GM18858 (cell line): ENCODE results near the gene ARAP1.

Experiments used
- ATAC-seq: cut with Tn5 transposase; IDR thresholded peaks from one replicate; pipeline ENCODE4 v1.9.1; 2021; ENCODE audit not compliant: unreplicated experiment

ARAP1 gene

GRCh38 chr11:72685560-72686480, 66.4 kb downstream of the ARAP1 start:
- ATAC-seq: no peak

GRCh38 chr11:72684236-72684912, 67.8 kb downstream of the ARAP1 start:
- no peak for ATAC-seq

GRCh38 chr11:72683782-72684200, 68.4 kb downstream of the ARAP1 start:
- no peak for ATAC-seq

GRCh38 chr11:72682858-72683243, 69.4 kb downstream of the ARAP1 start:
- no peak for ATAC-seq

- ATAC-seq: no peak
Measured at GRCh38 chr11:72682238-72682857, 69.9 kb downstream of the ARAP1 start.

GRCh38 chr11:72681226-72682153, 70.7 kb downstream of the ARAP1 start:
- no peak for ATAC-seq

- no peak for ATAC-seq
Measured at GRCh38 chr11:72680624-72681158, 71.5 kb downstream of the ARAP1 start.

- no peak for ATAC-seq
Measured at GRCh38 chr11:72679869-72680268, 72.3 kb downstream of the ARAP1 start.

- ATAC-seq: no peak
Measured at GRCh38 chr11:72678524-72678923, 73.7 kb downstream of the ARAP1 start.

GRCh38 chr11:72676861-72677341, 75.3 kb downstream of the ARAP1 start:
- ATAC-seq: no peak

- no peak for ATAC-seq
Measured at GRCh38 chr11:72675221-72675620, 77.0 kb downstream of the ARAP1 start.

GRCh38 chr11:72673943-72674828, 78.0 kb downstream of the ARAP1 start, which contains the start of gene PDE2A:
Gene PDE2A, minus strand, starts transcription at chr11:72674422. Its CDS starts 215 bp downstream, at chr11:72674207.
- no peak for ATAC-seq

- ATAC-seq: no peak
Measured at GRCh38 chr11:72673284-72673942, 78.8 kb downstream of the ARAP1 start.

- ATAC-seq: no peak
Measured at GRCh38 chr11:72672597-72673238, 79.5 kb downstream of the ARAP1 start.

GRCh38 chr11:72671152-72672099, 80.8 kb downstream of the ARAP1 start:
- ATAC-seq: no peak

- no peak for ATAC-seq
Measured at GRCh38 chr11:72670041-72670440, 82.2 kb downstream of the ARAP1 start.

- no peak for ATAC-seq
Measured at GRCh38 chr11:72669527-72669926, 82.7 kb downstream of the ARAP1 start.
